Fibroblast of lung (primary cell): ENCODE measurements around the gene GCKR. TPM values are rescaled to one million over a fixed set of nuclear protein-coding genes. Genes with fewer than 3 reads are reported as not detected.

Experiments used
- DNase-seq, 2 donors: peaks; one replicate each; pipeline versions ENCODE4 v3.0.0 to v3.0.0-alpha.2; 2010; ENCODE audit warnings: low read depth in 2 of 2
- H2AFZ ChIP-seq: 2 replicates; pipeline ENCODE4 v1.5.1; 2012; ENCODE audit warnings: low read length, control low read depth, inconsistent platforms
- H3K27ac ChIP-seq: 2 replicates; pipeline ENCODE4 v1.5.1; 2011; ENCODE audit warnings: low read length, control low read depth; ENCODE audit not compliant: insufficient read depth
- H3K27me3 ChIP-seq: 2 replicates; pipeline ENCODE4 v1.5.1; 2011; ENCODE audit warnings: mild to moderate bottlenecking, low read length; ENCODE audit not compliant: control insufficient read depth, insufficient read depth
- H3K36me3 ChIP-seq: 2 replicates; pipeline ENCODE4 v1.5.1; 2011; ENCODE audit warnings: low read length; ENCODE audit not compliant: control insufficient read depth, insufficient read depth
- H3K4me1 ChIP-seq: 2 replicates; pipeline ENCODE4 v1.5.1; 2011; ENCODE audit warnings: low read length; ENCODE audit not compliant: control insufficient read depth, insufficient read depth; ENCODE audit errors: extremely low read depth
- H3K4me2 ChIP-seq: 2 replicates; pipeline ENCODE4 v1.5.1; 2011; ENCODE audit warnings: low read length, control low read depth; ENCODE audit not compliant: insufficient read depth; ENCODE audit errors: extremely low read depth
- H3K4me3 ChIP-seq, 4 experiments: fragments of 200-600 bp in 1 of 4; sonication (generic) in 1 of 4; replicated peaks in 1 of 4; 2 replicates each; pipeline ENCODE4 v1.5.1; 2011 to 2016; ENCODE audit warnings: low read length in 4 of 4, low read depth in 3 of 4, mild to moderate bottlenecking in 3 of 4, control low read depth in 2 of 4, inconsistent platforms in 1 of 4, mixed read lengths in 1 of 4; ENCODE audit not compliant: insufficient read depth in 1 of 4; ENCODE audit errors: control extremely low read depth in 1 of 4
- H3K79me2 ChIP-seq: 2 replicates; pipeline ENCODE4 v1.5.1; 2012; ENCODE audit warnings: mild to moderate bottlenecking, low read length, inconsistent platforms; ENCODE audit not compliant: control insufficient read depth, insufficient read depth
- H3K9ac ChIP-seq: 2 replicates; pipeline ENCODE4 v1.5.1; 2011; ENCODE audit warnings: mild to moderate bottlenecking, low read length, control low read depth; ENCODE audit not compliant: insufficient read depth
- H3K9me3 ChIP-seq: 2 replicates; pipeline ENCODE4 v1.5.1; 2012; ENCODE audit warnings: low read depth, low read length; ENCODE audit not compliant: control insufficient read depth, insufficient read depth
- H4K20me1 ChIP-seq: 2 replicates; pipeline ENCODE4 v1.5.1; 2011; ENCODE audit warnings: low read length; ENCODE audit not compliant: control insufficient read depth, insufficient read depth; ENCODE audit errors: extremely low read depth
- EZH2 ChIP-seq: IDR thresholded peaks from 2 replicates; pipeline ENCODE4 v1.5.1; 2012; ENCODE audit warnings: low read length, control low read depth, mild to moderate bottlenecking; ENCODE audit errors: missing control alignments
- polyA plus RNA-seq, 2 donors: library from polyadenylated mRNA; depleted of rRNA in 1 of 2; stranded (reverse) in 1 of 2; unstranded in 1 of 2; fragments of >200 nt; gene quantifications; 2 replicates each; pipeline ENCODE4 v1.2.1, GENCODE V29; 2011 to 2012; ENCODE audit warnings: missing spikeins in 1 of 2
- total RNA-seq: library from RNA; depleted of rRNA; stranded (reverse); fragments of >200 nt; gene quantifications from 2 replicates; pipeline ENCODE4 v1.2.1, GENCODE V29; 2014
- TF ChIP-seq, protein P1 (sequence below), 2 donors: IDR thresholded peaks in 1 of 2; conservative IDR thresholded peaks in 1 of 2; 1 replicate in 1 of 2; 2 replicates in 1 of 2; pipeline ENCODE4 v1.5.1; 2011 to 2012; ENCODE audit warnings: low read length in 2 of 2, control low read depth in 1 of 2, inconsistent platforms in 1 of 2, low read depth in 1 of 2, mild to moderate bottlenecking in 1 of 2

Gene GCKR
- total and polyA plus RNA-seq, 2 donors (not counting 1 experiment from before 2014, with no cell fraction given): 0.16 to 0.50 TPM

DNA sequence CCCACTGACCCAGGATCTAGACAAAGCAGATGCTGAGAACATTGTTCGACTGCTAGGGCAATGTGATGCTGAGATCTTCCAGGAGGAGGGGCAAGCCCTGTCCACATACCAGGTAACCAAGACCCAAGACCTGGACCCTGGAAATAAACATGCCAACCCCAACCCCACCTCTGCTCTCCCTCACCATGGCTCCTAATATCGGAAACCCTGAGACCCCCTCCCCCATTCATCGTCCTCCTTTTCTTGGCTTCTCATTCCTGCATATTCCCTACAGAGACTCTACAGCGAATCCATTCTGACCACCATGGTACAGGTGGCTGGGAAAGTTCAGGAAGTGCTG lies 619 bp downstream of the GCKR start:
- Histone ChIP-seq H4K20me1 (no peaks in the 10 kb centered on the region), H3K27me3 (no peaks in the 10 kb centered on the region), H3K4me3 (no peak overlapping the region), H3K9me3 (no peaks in the 10 kb centered on the region), H3K4me2 (no peak overlapping the region), H3K36me3 (no peaks in the 10 kb centered on the region), H3K79me2 (no peaks in the 10 kb centered on the region), H3K27ac (no peak overlapping the region), H3K9ac (no peak overlapping the region), H3K4me1 (peaks cover 6% of the 10 kb centered on the region), H2AFZ (no peak overlapping the region)
- DNase-seq: no peak
- TF ChIP-seq, protein P1, sequence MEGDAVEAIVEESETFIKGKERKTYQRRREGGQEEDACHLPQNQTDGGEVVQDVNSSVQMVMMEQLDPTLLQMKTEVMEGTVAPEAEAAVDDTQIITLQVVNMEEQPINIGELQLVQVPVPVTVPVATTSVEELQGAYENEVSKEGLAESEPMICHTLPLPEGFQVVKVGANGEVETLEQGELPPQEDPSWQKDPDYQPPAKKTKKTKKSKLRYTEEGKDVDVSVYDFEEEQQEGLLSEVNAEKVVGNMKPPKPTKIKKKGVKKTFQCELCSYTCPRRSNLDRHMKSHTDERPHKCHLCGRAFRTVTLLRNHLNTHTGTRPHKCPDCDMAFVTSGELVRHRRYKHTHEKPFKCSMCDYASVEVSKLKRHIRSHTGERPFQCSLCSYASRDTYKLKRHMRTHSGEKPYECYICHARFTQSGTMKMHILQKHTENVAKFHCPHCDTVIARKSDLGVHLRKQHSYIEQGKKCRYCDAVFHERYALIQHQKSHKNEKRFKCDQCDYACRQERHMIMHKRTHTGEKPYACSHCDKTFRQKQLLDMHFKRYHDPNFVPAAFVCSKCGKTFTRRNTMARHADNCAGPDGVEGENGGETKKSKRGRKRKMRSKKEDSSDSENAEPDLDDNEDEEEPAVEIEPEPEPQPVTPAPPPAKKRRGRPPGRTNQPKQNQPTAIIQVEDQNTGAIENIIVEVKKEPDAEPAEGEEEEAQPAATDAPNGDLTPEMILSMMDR (conservative IDR thresholded peaks at IDR 0.05 in 1 of 2, IDR thresholded peaks at IDR 0.05 in 1 of 2; ENCODE audit: low read depth in 1 of 2, low read length in 2 of 2): no peak
- TF ChIP-seq EZH2: no peak

DNA sequence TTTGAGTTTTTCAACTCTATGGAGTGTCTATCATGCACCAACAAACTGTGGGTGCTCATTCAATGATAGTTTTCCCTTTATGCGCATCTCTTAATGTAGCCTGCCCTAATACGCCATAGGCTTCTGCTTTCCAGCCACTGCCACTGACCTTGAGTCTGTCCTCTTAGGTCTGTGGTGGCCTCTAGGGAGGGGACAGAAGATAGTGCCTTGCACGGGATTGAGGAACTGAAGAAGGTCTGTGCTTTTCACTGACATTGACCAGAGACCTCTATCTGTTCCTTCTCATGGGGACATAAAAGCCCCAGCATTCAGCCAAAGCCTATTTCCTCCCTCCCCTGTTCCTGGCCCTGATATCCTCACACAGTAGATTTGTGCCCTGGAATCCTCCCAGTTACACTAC lies 2.3 kb downstream of the GCKR start:
- Histone ChIP-seq H3K4me2 (no peak overlapping the region), H3K27me3 (no peaks in the 10 kb centered on the region), H4K20me1 (no peaks in the 10 kb centered on the region), H3K9ac (no peak overlapping the region), H3K79me2 (no peaks in the 10 kb centered on the region), H3K9me3 (no peaks in the 10 kb centered on the region), H2AFZ (no peak overlapping the region), H3K27ac (no peak overlapping the region), H3K4me1 (peaks cover 6% of the 10 kb centered on the region), H3K36me3 (no peaks in the 10 kb centered on the region), H3K4me3 (no peak overlapping the region)
- no peak for DNase-seq
- TF ChIP-seq, protein P1 (conservative IDR thresholded peaks at IDR 0.05 in 1 of 2, IDR thresholded peaks at IDR 0.05 in 1 of 2; ENCODE audit: low read depth in 1 of 2, low read length in 2 of 2): no peak
- TF ChIP-seq EZH2: no peak

DNA sequence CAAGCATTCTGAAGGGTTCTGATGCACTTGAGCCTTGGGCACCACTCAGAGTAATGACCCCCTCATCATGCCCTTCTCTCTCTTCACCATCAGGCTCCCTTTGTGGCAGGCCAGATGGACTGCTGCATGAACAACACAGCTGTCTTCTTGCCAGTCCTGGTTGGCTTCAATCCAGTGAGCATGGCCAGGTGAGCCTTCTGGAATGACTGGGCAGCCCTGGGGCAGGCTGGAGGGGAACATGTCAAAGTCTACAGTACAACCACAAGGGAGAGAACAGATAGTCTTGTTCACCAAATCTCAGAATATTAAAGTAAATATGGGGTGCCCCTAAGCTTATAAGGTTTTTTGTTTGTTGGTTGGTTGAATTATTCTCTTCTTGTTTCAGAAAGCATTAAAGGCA lies 4.4 kb downstream of the GCKR start:
- H3K27ac ChIP-seq: no peak overlapping the region

More for the DNA sequence above, 4.4 kb downstream of the GCKR start:
- no peaks in the 10 kb centered on the region for H3K27me3 ChIP-seq
- H3K4me3 ChIP-seq: no peak overlapping the region
- no peaks in the 10 kb centered on the region for H4K20me1 ChIP-seq
- H3K4me1 ChIP-seq: no peaks in the 10 kb centered on the region
- no peaks in the 10 kb centered on the region for H3K36me3 ChIP-seq
- H3K9ac ChIP-seq: no peak overlapping the region
- no peaks in the 10 kb centered on the region for H3K79me2 ChIP-seq
- H3K9me3 ChIP-seq: no peaks in the 10 kb centered on the region
- H2AFZ ChIP-seq: no peak overlapping the region
- TF ChIP-seq, protein P1 (conservative IDR thresholded peaks at IDR 0.05 in 1 of 2, IDR thresholded peaks at IDR 0.05 in 1 of 2; ENCODE audit: low read depth in 1 of 2, low read length in 2 of 2): no peak
- TF ChIP-seq EZH2: no peak
- DNase-seq: no peak
- H3K4me2 ChIP-seq: no peak overlapping the region
